GM18505 (cell line): ENCODE measurements around the gene MAD1L1.

Experiments used
- ATAC-seq: cut with Tn5 transposase; IDR thresholded peaks from one replicate; pipeline ENCODE4 v1.9.1; 2021; ENCODE audit not compliant: unreplicated experiment
- POLR2A ChIP-seq: IDR thresholded peaks from 4 replicates; pipeline ENCODE4 v1.6.1; 2011; ENCODE audit warnings: borderline replicate concordance; ENCODE audit not compliant: insufficient read depth, insufficient read length; ENCODE audit errors: extremely low read depth

The MAD1L1 gene

DNA sequence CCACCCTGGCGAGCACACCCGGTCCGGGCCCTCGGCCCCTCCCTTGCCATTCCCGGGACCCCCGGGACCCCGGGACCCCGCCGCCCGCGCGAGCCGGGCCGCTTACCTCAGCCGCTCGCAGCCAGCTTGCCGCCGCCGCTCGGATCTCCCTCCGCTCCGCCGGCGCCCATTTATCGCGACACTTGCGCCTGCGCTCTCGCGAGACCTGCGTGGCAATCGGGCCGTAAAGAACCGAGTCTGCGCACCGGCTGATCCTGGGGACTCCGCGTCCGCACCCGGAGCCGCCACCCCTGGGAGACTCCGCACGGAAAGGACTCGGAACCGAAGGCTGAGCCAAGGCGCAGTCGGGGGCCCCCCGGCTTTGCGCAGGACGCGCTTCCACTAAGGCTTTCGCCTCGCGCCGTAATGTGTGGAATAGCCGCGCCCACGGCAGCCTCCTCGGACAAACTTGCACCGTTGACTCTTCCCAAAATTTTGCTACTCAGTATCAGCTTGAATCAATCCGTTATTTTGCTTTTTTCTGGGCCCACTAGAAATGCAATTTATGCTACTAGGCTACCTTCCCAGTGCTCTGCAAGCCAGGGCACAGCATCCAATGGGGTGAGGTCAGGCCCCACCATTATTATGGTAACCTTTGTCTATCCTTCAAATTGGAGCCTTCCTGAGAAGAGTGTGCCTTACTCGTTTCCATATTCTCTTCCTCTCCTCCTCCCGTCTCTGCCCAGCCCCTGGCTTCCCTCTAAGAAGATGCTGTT lies at the start of gene MAD1L1:
TSS of gene MAD1L1 (minus strand) at position 180 of the 755 bp plus-strand sequence. CDS start 2,812 bp downstream, outside the sequence.
- peak; percentile 82 for TF ChIP-seq POLR2A
- ATAC-seq, result peak; percentile 76

DNA sequence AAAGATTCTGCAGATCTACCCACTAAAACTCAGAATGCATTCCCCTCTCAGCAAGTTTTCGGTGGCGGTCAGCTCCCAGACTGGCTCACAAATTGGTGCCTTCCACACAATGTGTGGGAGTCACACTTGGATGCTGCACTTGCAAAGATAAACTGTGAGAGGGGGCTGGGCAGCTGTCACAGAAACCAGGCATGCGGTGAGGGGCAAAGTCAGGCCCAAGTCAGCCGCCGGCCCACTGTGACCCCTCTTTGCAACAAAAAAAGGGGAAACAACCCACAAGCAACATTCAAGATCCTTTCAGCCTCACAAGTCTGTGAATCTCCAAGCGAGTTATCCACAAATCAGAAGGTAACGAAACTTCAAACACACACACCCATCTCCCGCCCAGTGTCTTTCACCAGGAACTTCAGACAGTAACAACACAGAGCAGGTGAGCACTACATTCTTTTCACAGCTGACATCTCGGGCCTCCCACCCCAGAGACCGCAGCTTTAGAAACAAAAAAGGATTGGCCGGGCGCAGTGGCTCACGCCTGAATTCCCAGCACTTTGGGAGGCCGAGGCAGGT lies 49.5 kb upstream of the MAD1L1 start:
- no peak for TF ChIP-seq POLR2A
- no peak for ATAC-seq

- no peak for ATAC-seq
- no peak for TF ChIP-seq POLR2A
These were observed 48.8 kb upstream of the MAD1L1 start for GRCh38 chr7:2281541-2281940.

- no peak for ATAC-seq
- TF ChIP-seq POLR2A, result no peak
These were observed 47.7 kb upstream of the MAD1L1 start for GRCh38 chr7:2280424-2280823.

GRCh38 chr7:2279896-2280295 lies 47.2 kb upstream of the MAD1L1 start:
- no peak for TF ChIP-seq POLR2A
- no peak for ATAC-seq

GRCh38 chr7:2278026-2278425 lies 45.3 kb upstream of the MAD1L1 start:
- no peak for TF ChIP-seq POLR2A
- ATAC-seq, result no peak

DNA sequence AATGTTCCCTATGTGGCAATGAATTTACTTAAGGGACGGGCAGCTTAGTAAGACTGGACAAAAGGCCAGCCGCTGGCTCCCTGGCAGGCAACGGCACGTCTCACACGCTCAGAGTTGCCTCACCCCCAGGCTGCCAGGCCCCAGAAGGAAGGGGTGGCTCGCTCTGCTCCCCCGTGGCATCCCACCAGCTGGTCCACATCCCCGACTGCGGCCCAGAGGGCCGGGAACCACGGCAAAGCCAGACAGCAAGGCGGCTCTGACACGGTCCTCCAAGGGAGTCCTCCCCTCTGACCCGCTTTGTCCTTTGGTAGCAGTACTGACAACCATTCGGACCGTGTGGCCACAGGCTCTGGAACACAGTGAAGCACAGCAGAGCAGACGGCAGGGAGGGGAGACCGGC lies 43.4 kb upstream of the MAD1L1 start:
- no peak for TF ChIP-seq POLR2A

GRCh38 chr7:2275101-2275500 lies 42.4 kb upstream of the MAD1L1 start:
- ATAC-seq, result no peak
- TF ChIP-seq POLR2A, result no peak

More for the DNA sequence above, 43.4 kb upstream of the MAD1L1 start:
- ATAC-seq, result no peak

GRCh38 chr7:2274666-2275065 lies 41.9 kb upstream of the MAD1L1 start:
- no peak for ATAC-seq
- TF ChIP-seq POLR2A, result no peak

DNA sequence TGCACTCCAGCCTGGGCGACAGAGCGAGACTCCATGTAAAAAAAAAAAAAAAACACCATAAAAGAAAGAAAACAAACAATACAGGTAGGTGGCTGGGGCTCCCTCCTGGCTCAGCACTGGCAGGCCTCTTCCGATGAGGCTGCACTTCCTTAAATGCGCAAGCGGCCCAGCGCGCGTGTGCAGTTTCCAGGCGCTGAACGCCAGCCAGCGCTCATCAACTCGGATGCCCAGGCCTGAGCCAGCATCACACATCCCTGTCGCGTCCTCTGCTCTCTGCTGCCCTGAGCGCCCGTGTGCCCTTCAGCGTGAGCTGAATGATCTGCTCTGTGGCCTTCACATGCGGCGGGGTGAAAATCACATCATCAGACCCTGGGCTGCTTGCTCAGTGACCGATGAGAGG lies 41.1 kb upstream of the MAD1L1 start:
- no peak for ATAC-seq
- TF ChIP-seq POLR2A, result no peak

DNA sequence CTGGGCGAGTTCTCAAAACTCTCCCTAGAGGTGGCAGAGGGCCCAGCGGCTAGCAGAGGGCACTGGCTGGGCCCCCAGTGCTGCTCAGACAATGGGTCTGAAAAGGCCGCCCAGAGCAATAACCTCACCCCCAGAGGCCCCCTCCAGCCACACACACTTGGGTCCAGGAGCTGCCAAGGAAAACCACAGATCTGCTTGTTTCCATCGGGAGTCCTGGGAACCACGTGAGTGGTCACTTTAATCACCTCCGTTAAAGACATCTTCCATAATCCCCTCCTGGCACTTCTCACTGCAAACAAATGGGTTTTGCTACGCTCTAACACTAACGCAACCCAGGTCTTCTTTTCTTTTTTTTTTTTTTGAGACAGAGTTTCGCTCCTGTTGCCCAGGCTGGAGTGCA lies 39.3 kb upstream of the MAD1L1 start:
- no peak for TF ChIP-seq POLR2A
- ATAC-seq, result no peak

DNA sequence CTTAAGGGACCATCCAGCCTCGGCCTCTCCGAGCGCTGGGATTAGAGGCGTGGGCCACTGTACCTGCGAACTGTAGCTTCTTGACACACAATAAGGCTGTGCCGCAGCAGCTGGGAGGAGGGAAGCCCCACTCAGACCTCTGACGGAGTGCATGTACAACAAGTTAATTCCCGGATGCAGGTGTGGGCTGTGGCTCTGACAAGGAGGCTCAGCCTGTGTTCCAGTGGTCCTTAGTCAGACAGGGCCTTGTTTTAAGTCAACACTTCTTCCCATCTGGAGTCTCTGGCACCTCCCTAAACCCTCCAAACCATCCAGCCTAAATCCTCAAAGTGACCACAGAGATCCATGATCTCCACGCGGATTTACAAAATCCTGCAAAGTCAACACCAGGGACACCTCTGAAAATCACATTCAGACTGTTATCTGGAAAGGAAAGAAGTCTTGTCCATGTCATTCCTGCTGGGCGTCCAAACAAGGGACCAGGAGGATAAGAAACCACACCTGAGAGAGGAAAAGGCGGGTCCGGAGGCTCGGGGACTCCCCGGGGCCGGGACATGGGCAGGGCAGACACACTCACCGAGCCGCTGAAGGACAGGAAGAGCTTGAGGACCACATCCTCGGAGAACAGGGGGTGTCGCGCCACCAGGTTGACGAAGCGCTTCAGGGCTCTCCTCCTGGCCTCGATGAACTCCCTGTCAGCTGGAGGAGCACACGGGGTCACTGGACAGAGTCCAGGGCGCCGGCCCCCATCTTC lies 38.7 kb upstream of the MAD1L1 start:
- no peak for TF ChIP-seq POLR2A

DNA sequence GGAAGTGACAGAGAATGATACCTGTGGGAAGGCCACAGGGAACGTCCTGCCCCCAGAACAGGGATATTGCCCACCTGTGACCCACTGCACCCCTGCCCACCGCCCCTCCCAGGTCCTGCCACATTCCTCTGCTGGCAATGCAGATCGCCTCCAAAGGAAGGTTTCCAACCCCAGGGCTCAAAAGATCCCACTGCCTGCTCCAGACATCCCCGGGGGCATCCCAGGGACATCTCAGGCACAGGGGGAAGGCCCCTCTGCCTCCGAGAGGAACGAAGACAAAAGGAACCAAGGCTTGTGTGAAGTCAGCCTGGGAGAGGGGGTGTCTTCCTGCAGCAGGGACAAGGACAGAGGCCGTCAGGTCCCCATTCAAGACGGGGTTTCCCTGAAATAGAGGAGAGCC lies 37.8 kb upstream of the MAD1L1 start:
- no peak for ATAC-seq
- TF ChIP-seq POLR2A, result no peak

More for the DNA sequence above, 38.7 kb upstream of the MAD1L1 start:
- no peak for ATAC-seq
